ENCODE data around the gene DNAJC11. TPM values are rescaled to one million over a fixed set of nuclear protein-coding genes. Genes with fewer than 3 reads are reported as not detected.

DNAJC11 gene
- total RNA-seq, 1 experiment from 2014 or later = 75.6 TPM

DNA sequence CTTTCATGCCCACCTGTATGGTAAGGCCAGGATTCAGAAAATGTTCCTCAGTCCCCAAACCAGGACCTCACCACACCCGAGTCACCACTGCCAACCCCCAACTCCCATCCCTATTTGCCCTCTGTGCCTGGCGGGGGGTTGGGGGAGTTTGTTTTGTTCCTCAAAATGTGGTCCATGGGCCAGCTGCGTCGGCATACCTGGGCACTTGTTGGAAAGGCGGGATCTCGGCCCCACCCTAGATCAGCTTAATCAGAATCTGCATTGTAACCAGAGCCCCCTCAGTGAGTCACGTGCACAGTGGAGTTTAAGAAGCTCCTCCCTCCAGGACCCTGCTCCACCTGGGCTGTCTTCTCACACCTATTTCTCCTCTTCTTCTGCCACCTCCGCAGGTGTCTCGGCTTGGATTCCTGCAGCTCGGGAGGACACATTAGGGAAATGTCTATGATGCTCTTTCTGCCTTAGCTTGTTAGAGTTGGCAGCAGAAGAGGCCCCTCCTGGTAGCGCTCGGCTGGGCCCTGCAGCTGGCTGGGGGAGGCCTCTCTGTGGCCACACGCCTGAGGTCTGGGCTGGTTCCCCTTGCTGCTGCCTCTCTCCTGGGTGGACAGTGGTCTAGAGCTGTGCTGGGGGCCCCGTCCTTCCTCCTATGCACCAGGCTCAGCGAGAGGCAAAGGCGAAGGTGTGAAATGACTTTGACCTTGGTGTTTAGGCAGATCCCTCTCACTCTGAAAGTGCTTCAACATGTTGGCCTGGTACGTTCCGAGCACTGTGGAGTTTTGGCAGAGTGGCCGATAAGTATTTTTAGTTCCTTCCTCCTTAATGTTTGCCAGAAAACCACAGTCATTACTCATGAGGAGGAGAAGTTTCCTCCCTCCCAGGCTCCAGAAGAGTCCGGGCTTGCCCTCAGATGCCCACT lies 41.8 kb upstream of the DNAJC11 start:
- Histone ChIP-seq H3K4me3 (replicated peaks in 1 of 2; ENCODE audit: low read depth in 1 of 2, low read length in 2 of 2) (no peak overlapping the region), H3K9me3 (ENCODE audit: control insufficient read depth in 1 of 2, insufficient read depth in 1 of 2, low read depth in 1 of 2, low read length in 2 of 2) (no peaks in the 10 kb centered on the region), H3K4me2 (ENCODE audit: low read length) (no peak overlapping the region), H4K20me1 (ENCODE audit: insufficient read depth) (no peaks in the 10 kb centered on the region), H3K9me2 (ENCODE audit: insufficient read depth) (no peaks in the 10 kb centered on the region), H3K9ac (ENCODE audit: low read length) (no peak overlapping the region), H3K79me2 (ENCODE audit: insufficient read depth, low read length) (no peaks in the 10 kb centered on the region), H3K4me1 (ENCODE audit: control insufficient read depth in 1 of 2, insufficient read depth in 2 of 2, low read length in 2 of 2) (peaks cover 0 to 7% of the 10 kb centered on the region in 2 experiments; a peak in 2 of 4 replicates), H3K27me3 (ENCODE audit: insufficient read depth, low read length) (no peaks in the 10 kb centered on the region), H3K27ac (ENCODE audit: low read depth, low read length) (no peak overlapping the region), H2AFZ (ENCODE audit: low read depth, low read length, poor library complexity, severe bottlenecking) (peak overlapping the region; percentile 54), H3K36me3 (ENCODE audit: control insufficient read depth in 1 of 2, insufficient read depth in 2 of 2, low read length in 2 of 2) (no peaks in the 10 kb centered on the region)
- CTCF ChIA-PET = interaction anchor here (0.7 kb wide), 1 partner anchor 21 kb away, joined by 8 read pairs; no protein-coding TSS in a partner anchor
- POLR2A ChIA-PET = interaction anchor here (1.0 kb wide), 1 partner anchor 41 kb away, joined by 4 read pairs; no protein-coding TSS in a partner anchor
- no peak for DNase-seq (ENCODE audit: low read depth, low spot score)
- ATAC-seq = peak; percentile 23; the same call in 1 of the 2 replicates
- no peak for TF ChIP-seq POLR2AphosphoS5 (IDR thresholded peaks at IDR 0.05; ENCODE audit: low read depth, low read length)
- TF ChIP-seq POLR2A (IDR thresholded peaks at IDR 0.05; ENCODE audit: borderline replicate concordance, extremely low read depth, insufficient read depth, insufficient read length) = no peak
- no peak for TF ChIP-seq ZFX (IDR thresholded peaks at IDR 0.05)
- TF ChIP-seq, protein P1, sequence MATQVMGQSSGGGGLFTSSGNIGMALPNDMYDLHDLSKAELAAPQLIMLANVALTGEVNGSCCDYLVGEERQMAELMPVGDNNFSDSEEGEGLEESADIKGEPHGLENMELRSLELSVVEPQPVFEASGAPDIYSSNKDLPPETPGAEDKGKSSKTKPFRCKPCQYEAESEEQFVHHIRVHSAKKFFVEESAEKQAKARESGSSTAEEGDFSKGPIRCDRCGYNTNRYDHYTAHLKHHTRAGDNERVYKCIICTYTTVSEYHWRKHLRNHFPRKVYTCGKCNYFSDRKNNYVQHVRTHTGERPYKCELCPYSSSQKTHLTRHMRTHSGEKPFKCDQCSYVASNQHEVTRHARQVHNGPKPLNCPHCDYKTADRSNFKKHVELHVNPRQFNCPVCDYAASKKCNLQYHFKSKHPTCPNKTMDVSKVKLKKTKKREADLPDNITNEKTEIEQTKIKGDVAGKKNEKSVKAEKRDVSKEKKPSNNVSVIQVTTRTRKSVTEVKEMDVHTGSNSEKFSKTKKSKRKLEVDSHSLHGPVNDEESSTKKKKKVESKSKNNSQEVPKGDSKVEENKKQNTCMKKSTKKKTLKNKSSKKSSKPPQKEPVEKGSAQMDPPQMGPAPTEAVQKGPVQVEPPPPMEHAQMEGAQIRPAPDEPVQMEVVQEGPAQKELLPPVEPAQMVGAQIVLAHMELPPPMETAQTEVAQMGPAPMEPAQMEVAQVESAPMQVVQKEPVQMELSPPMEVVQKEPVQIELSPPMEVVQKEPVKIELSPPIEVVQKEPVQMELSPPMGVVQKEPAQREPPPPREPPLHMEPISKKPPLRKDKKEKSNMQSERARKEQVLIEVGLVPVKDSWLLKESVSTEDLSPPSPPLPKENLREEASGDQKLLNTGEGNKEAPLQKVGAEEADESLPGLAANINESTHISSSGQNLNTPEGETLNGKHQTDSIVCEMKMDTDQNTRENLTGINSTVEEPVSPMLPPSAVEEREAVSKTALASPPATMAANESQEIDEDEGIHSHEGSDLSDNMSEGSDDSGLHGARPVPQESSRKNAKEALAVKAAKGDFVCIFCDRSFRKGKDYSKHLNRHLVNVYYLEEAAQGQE (IDR thresholded peaks at IDR 0.05; ENCODE audit: low read depth) = no peak
- TF ChIP-seq, protein P2, sequence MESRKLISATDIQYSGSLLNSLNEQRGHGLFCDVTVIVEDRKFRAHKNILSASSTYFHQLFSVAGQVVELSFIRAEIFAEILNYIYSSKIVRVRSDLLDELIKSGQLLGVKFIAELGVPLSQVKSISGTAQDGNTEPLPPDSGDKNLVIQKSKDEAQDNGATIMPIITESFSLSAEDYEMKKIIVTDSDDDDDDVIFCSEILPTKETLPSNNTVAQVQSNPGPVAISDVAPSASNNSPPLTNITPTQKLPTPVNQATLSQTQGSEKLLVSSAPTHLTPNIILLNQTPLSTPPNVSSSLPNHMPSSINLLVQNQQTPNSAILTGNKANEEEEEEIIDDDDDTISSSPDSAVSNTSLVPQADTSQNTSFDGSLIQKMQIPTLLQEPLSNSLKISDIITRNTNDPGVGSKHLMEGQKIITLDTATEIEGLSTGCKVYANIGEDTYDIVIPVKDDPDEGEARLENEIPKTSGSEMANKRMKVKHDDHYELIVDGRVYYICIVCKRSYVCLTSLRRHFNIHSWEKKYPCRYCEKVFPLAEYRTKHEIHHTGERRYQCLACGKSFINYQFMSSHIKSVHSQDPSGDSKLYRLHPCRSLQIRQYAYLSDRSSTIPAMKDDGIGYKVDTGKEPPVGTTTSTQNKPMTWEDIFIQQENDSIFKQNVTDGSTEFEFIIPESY (IDR thresholded peaks at IDR 0.05; ENCODE audit: extremely low read depth, insufficient replicate concordance, low read length) = no peak
- TF ChIP-seq RAD21 (IDR thresholded peaks at IDR 0.05; ENCODE audit: low read depth) = no peak
- TF ChIP-seq CEBPB (IDR thresholded peaks at IDR 0.05; ENCODE audit: low read depth) = no peak
- TF ChIP-seq ZNF274 (IDR thresholded peaks at IDR 0.05; ENCODE audit: low read depth, low read length) = no peak
- TF ChIP-seq JUND (IDR thresholded peaks at IDR 0.05) = no peak
- TF ChIP-seq SRF (IDR thresholded peaks at IDR 0.05; ENCODE audit: low read depth) = no peak
- TF ChIP-seq EZH2phosphoT487 (IDR thresholded peaks at IDR 0.05; ENCODE audit: borderline replicate concordance) = no peak
- TF ChIP-seq CBX3 (IDR thresholded peaks at IDR 0.05; ENCODE audit: low read depth) = no peak
- TF ChIP-seq EZH2 (IDR thresholded peaks at IDR 0.05) = no peak
- TF ChIP-seq, protein P3, sequence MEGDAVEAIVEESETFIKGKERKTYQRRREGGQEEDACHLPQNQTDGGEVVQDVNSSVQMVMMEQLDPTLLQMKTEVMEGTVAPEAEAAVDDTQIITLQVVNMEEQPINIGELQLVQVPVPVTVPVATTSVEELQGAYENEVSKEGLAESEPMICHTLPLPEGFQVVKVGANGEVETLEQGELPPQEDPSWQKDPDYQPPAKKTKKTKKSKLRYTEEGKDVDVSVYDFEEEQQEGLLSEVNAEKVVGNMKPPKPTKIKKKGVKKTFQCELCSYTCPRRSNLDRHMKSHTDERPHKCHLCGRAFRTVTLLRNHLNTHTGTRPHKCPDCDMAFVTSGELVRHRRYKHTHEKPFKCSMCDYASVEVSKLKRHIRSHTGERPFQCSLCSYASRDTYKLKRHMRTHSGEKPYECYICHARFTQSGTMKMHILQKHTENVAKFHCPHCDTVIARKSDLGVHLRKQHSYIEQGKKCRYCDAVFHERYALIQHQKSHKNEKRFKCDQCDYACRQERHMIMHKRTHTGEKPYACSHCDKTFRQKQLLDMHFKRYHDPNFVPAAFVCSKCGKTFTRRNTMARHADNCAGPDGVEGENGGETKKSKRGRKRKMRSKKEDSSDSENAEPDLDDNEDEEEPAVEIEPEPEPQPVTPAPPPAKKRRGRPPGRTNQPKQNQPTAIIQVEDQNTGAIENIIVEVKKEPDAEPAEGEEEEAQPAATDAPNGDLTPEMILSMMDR (IDR thresholded peaks at IDR 0.05 in 2 of 3, conservative IDR thresholded peaks at IDR 0.05 in 1 of 3; ENCODE audit: borderline replicate concordance in 1 of 3, insufficient read depth in 1 of 3, low read depth in 2 of 3, low read length in 2 of 3) = no peak
- TF ChIP-seq YY1 (IDR thresholded peaks at IDR 0.05; ENCODE audit: extremely low read depth, insufficient replicate concordance, low read depth, low read length) = no peak
- TF ChIP-seq, protein P4, sequence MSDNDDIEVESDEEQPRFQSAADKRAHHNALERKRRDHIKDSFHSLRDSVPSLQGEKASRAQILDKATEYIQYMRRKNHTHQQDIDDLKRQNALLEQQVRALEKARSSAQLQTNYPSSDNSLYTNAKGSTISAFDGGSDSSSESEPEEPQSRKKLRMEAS (IDR thresholded peaks at IDR 0.05) = no peak
- no peak for TF ChIP-seq FOSL1 (IDR thresholded peaks at IDR 0.05; ENCODE audit: low read depth)
- TF ChIP-seq, protein P5, sequence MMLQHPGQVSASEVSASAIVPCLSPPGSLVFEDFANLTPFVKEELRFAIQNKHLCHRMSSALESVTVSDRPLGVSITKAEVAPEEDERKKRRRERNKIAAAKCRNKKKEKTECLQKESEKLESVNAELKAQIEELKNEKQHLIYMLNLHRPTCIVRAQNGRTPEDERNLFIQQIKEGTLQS (IDR thresholded peaks at IDR 0.05) = no peak
- no peak for TF ChIP-seq SIN3A (IDR thresholded peaks at IDR 0.05; ENCODE audit: low read depth)
- intact Hi-C loops (cut with micrococcal nuclease) = no loop called here
- BruUV-seq (replicated peaks) = no TSS peak
- RAD21 ChIA-PET (ENCODE audit: low non-redundant PET in 1 of 2, low total read pairs in 2 of 2, uncharacterized antibody in 2 of 2, unreplicated experiment in 2 of 2) = no interaction called here

All from HCT116 (cell line).